ENCODE data around the gene DCDC1. TPM values are rescaled to one million over a fixed set of nuclear protein-coding genes. Genes with fewer than 3 reads are reported as not detected.
A peak's percentile ranks its signal among the peaks of the same experiment; 100 is the strongest.

The DCDC1 gene
- total RNA-seq, 6 donors from 2014 or later, result 0.11 to 25.2 (median 3.3) TPM

DNA sequence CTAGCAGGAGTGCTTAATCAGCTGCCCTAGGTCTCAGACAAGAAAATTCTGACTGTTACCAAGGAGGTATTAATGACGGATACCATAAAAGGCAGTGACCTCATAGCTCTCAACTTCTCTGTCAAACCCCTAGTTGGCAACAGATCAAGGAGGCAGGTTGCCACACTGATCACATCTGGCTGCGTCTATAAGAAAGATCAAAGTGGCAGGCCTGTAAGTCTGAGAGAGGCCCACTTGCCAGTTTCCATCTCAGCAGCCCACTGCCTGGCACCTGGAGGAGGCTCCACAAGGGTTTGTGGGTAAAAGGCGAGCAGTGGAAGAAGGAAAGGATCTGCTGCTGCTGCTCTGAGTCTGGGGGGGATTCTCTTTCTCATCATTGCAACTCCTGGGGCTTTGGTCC is 543.8 kb downstream of the DCDC1 start:
- no peaks in the 10 kb centered on the region for H3K27me3 ChIP-seq
- no peaks in the 10 kb centered on the region for H3K4me1 ChIP-seq
- peak in 1 of 2 donors; percentile 7 for ATAC-seq (ENCODE audit: low FRiP score in 2 of 2)
- no peaks in the 10 kb centered on the region for H3K9me3 ChIP-seq
- no peak for DNase-seq
- no peak overlapping the region for H3K27ac ChIP-seq
- 68 to 80% methylated on average over 3 of the region's 3 CpGs for WGBS, 2 donors
- no peaks in the 10 kb centered on the region for H3K36me3 ChIP-seq
- TF ChIP-seq, protein P1, sequence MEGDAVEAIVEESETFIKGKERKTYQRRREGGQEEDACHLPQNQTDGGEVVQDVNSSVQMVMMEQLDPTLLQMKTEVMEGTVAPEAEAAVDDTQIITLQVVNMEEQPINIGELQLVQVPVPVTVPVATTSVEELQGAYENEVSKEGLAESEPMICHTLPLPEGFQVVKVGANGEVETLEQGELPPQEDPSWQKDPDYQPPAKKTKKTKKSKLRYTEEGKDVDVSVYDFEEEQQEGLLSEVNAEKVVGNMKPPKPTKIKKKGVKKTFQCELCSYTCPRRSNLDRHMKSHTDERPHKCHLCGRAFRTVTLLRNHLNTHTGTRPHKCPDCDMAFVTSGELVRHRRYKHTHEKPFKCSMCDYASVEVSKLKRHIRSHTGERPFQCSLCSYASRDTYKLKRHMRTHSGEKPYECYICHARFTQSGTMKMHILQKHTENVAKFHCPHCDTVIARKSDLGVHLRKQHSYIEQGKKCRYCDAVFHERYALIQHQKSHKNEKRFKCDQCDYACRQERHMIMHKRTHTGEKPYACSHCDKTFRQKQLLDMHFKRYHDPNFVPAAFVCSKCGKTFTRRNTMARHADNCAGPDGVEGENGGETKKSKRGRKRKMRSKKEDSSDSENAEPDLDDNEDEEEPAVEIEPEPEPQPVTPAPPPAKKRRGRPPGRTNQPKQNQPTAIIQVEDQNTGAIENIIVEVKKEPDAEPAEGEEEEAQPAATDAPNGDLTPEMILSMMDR (IDR thresholded peaks at IDR 0.05), result no peak
- TF ChIP-seq EP300 (IDR thresholded peaks at IDR 0.05), result no peak
- TF ChIP-seq POLR2AphosphoS5 (IDR thresholded peaks at IDR 0.05), result no peak
- no peak for TF ChIP-seq POLR2A (IDR thresholded peaks at IDR 0.05)
- no peak overlapping the region for H3K4me3 ChIP-seq

DNA sequence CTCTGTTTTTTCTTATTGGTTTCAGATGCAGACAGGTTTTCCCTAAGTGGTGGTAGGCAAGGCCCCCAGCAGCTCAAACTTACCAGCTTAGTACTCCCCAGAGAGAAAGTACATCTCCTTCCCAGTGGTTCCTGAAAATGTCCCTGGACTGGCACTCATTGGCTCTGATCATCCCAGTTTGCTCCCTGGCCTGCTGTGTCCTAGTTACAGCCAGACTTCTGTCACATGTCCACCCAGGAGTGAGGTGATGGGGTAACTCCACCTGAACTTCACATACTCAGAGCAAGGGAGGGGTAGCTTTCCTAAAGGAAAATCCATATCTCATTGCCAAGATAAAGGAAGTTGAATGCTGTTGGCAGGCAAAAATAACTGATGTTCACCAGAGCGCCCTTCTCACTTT is 546.4 kb downstream of the DCDC1 start:
- H3K27me3 ChIP-seq, result no peaks in the 10 kb centered on the region
- H3K27ac ChIP-seq, result no peak overlapping the region
- H3K4me3 ChIP-seq, result no peak overlapping the region
- no peaks in the 10 kb centered on the region for H3K36me3 ChIP-seq
- TF ChIP-seq EP300 (IDR thresholded peaks at IDR 0.05) (no peak), POLR2AphosphoS5 (IDR thresholded peaks at IDR 0.05) (no peak), POLR2A (IDR thresholded peaks at IDR 0.05) (no peak)
- TF ChIP-seq, protein P1 (IDR thresholded peaks at IDR 0.05), result no peak
- 82 to 96% methylated on average over 1 of the region's 1 CpG for WGBS, 2 donors
- ATAC-seq (ENCODE audit: low FRiP score in 2 of 2) (no peak), DNase-seq (no peak)
- no peaks in the 10 kb centered on the region for H3K9me3 ChIP-seq
- no peaks in the 10 kb centered on the region for H3K4me1 ChIP-seq

DNA sequence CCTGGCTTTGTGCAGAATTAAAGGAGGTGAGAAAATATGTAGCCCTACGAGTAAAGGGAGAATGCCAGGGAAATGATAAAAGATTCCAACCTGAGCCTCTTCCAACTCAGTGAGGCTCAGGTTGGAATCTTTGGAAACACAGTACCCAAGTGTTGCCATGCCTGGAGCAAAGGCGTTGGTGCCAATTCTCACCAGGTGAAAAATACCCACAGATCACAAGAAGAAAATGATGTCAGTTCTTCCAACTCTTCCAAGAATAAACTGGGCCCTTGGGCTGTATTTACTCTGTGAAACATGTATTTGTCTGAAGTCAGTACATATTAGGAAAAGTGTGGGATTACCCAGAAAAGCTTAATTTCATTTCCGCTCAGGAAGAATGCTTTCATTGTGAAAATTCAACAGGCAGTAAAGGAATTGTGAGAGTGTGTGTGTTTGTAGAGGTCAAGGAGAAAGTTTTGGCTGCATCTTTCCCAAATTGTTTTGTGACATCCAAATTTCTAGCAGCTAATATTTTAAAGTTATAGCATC is 548.0 kb downstream of the DCDC1 start:
- ATAC-seq (ENCODE audit: low FRiP score in 2 of 2), result no peak
- 83 to 84% methylated on average over 3 of the region's 3 CpGs for WGBS, 2 donors

DNA sequence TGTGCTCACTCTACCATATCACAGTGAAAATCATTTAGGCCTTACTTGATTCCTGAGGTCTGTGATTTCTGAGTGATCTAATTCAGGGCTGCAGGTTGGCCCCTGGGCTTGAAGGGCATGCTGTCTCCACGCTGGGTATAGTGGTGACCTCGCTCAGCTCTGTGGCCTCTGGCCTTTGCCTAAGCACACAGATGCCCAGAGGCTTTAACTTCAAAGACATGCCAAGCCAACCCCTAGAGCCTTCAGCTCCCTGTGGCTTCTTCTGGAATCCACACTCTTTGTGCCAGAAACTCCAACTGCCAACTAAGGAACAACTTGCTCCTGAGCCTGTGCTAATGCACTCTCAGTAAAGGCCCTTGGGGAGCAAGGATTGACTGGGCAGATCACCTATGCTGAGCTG is 550.8 kb downstream of the DCDC1 start:
- TF ChIP-seq EP300 (IDR thresholded peaks at IDR 0.05), result no peak
- TF ChIP-seq POLR2AphosphoS5 (IDR thresholded peaks at IDR 0.05), result no peak
- TF ChIP-seq POLR2A (IDR thresholded peaks at IDR 0.05), result no peak
- TF ChIP-seq, protein P1 (IDR thresholded peaks at IDR 0.05), result no peak
- 88 to 100% methylated on average over 2 of the region's 2 CpGs for WGBS, 2 donors
- no peaks in the 10 kb centered on the region for H3K4me1 ChIP-seq
- H3K36me3 ChIP-seq, result no peaks in the 10 kb centered on the region
- no peak overlapping the region for H3K27ac ChIP-seq
- H3K27me3 ChIP-seq, result no peaks in the 10 kb centered on the region
- H3K4me3 ChIP-seq, result no peak overlapping the region
- DNase-seq (no peak), ATAC-seq (ENCODE audit: low FRiP score in 2 of 2) (no peak)
- no peaks in the 10 kb centered on the region for H3K9me3 ChIP-seq

More for the DNA sequence above, 548.0 kb downstream of the DCDC1 start:
- Histone ChIP-seq H3K4me1 (no peaks in the 10 kb centered on the region), H3K27ac (no peak overlapping the region), H3K4me3 (no peak overlapping the region), H3K27me3 (no peaks in the 10 kb centered on the region), H3K36me3 (no peaks in the 10 kb centered on the region), H3K9me3 (no peaks in the 10 kb centered on the region)
- TF ChIP-seq, protein P1 (IDR thresholded peaks at IDR 0.05), result no peak
- TF ChIP-seq POLR2A (IDR thresholded peaks at IDR 0.05) (no peak), EP300 (IDR thresholded peaks at IDR 0.05) (no peak), POLR2AphosphoS5 (IDR thresholded peaks at IDR 0.05) (no peak)
- DNase-seq, result no peak
